Neuronal stem cell (in vitro differentiated cells): ENCODE data around the gene MARVELD1.

Experiments used
- DNase-seq: peaks from one replicate; pipeline ENCODE4 v3.0.0-alpha.2; 2013; ENCODE audit warnings: low spot score
- H2AFZ ChIP-seq: one replicate; pipeline ENCODE4 v1.6.1; 2013; ENCODE audit warnings: mild to moderate bottlenecking, low read length, inconsistent platforms
- H2AK5ac ChIP-seq: 2 replicates; pipeline ENCODE4 v1.6.1; 2013; ENCODE audit warnings: low read depth, mild to moderate bottlenecking, inconsistent platforms, low read length, moderate library complexity, mixed read lengths
- H2BK120ac ChIP-seq: 2 replicates; pipeline ENCODE4 v1.6.1; 2013; ENCODE audit warnings: low read depth, mild to moderate bottlenecking, inconsistent platforms, low read length, moderate library complexity, mixed read lengths
- H2BK12ac ChIP-seq: one replicate; pipeline ENCODE4 v1.6.1; 2013; ENCODE audit warnings: low read length, inconsistent platforms
- H2BK15ac ChIP-seq: 2 replicates; pipeline ENCODE4 v1.6.1; 2013; ENCODE audit warnings: mild to moderate bottlenecking, low read length, inconsistent platforms, mixed read lengths
- H2BK5ac ChIP-seq: one replicate; pipeline ENCODE4 v1.6.1; 2013; ENCODE audit warnings: inconsistent platforms, mild to moderate bottlenecking, low read length, moderate library complexity
- H3K14ac ChIP-seq: one replicate; pipeline ENCODE4 v1.6.1; 2013; ENCODE audit warnings: low read length, inconsistent platforms
- H3K18ac ChIP-seq: 2 replicates; pipeline ENCODE4 v1.6.1; 2013; ENCODE audit warnings: low read length, inconsistent platforms
- H3K23ac ChIP-seq: 2 replicates; pipeline ENCODE4 v1.6.1; 2013; ENCODE audit warnings: low read depth, mild to moderate bottlenecking, mixed read lengths, low read length, inconsistent platforms; ENCODE audit not compliant: poor library complexity
- H3K27ac ChIP-seq: replicated peaks from 3 replicates; pipeline ENCODE4 v1.5.1; 2013; ENCODE audit warnings: low read length, inconsistent platforms
- H3K27me3 ChIP-seq, 3 experiments: 2 replicates each; pipeline ENCODE4 v1.6.1; 2013; ENCODE audit warnings: low read length in 3 of 3, mild to moderate bottlenecking in 2 of 3, inconsistent platforms in 1 of 3, low read depth in 1 of 3, mixed read lengths in 1 of 3, moderate library complexity in 1 of 3; ENCODE audit not compliant: control insufficient read depth in 3 of 3, insufficient read depth in 3 of 3
- H3K36me3 ChIP-seq, 2 donors: replicated peaks in 1 of 2; 2 replicates each; pipeline ENCODE4 v1.6.1; 2013; ENCODE audit warnings: low read length in 2 of 2; ENCODE audit not compliant: control insufficient read depth in 2 of 2, insufficient read depth in 2 of 2
- H3K4ac ChIP-seq: 2 replicates; pipeline ENCODE4 v1.6.1; 2013; ENCODE audit warnings: inconsistent platforms, mild to moderate bottlenecking, low read length, moderate library complexity
- H3K4me1 ChIP-seq, 2 donors: 1 replicate in 1 of 2; 2 replicates in 1 of 2; pipeline ENCODE4 v1.6.1; 2013; ENCODE audit warnings: low read length in 2 of 2, low read depth in 1 of 2; ENCODE audit not compliant: control insufficient read depth in 2 of 2, insufficient read depth in 1 of 2
- H3K4me2 ChIP-seq: one replicate; pipeline ENCODE4 v1.6.1; 2013; ENCODE audit warnings: mild to moderate bottlenecking, low read length, inconsistent platforms; ENCODE audit not compliant: insufficient read depth, poor library complexity, severe bottlenecking
- H3K4me3 ChIP-seq, 2 donors: 2 replicates each; pipeline ENCODE4 v1.5.1; 2013; ENCODE audit warnings: low read length in 2 of 2, mild to moderate bottlenecking in 2 of 2, inconsistent platforms in 1 of 2, moderate library complexity in 1 of 2
- H3K79me1 ChIP-seq: one replicate; pipeline ENCODE4 v1.6.1; 2013; ENCODE audit warnings: low read depth, mild to moderate bottlenecking, inconsistent platforms, low read length, moderate library complexity
- H3K9ac ChIP-seq: one replicate; pipeline ENCODE4 v1.6.1; 2013; ENCODE audit warnings: mild to moderate bottlenecking, low read depth, low read length, inconsistent platforms; ENCODE audit not compliant: poor library complexity
- H3K9me3 ChIP-seq, 2 donors: replicated peaks in 1 of 2; 2 replicates each; pipeline versions ENCODE3 to v1.6.1; 2013; ENCODE audit warnings: low read length in 2 of 2, mild to moderate bottlenecking in 2 of 2, inconsistent platforms in 1 of 2, low read depth in 1 of 2, mixed read lengths in 1 of 2, moderate library complexity in 1 of 2; ENCODE audit not compliant: control insufficient read depth in 2 of 2, insufficient read depth in 1 of 2
- H4K8ac ChIP-seq: one replicate; pipeline ENCODE4 v1.6.1; 2013; ENCODE audit warnings: low read depth, mild to moderate bottlenecking, inconsistent platforms, low read length, moderate library complexity
- H4K91ac ChIP-seq: one replicate; pipeline ENCODE4 v1.6.1; 2013; ENCODE audit warnings: low read length, low read depth, mild to moderate bottlenecking, inconsistent platforms; ENCODE audit not compliant: poor library complexity
- WGBS, 2 donors: extraction: QIAGEN DNeasy Blood & Tissue Kit; methylation state at CpG; one replicate each; pipeline ENCODE4 v1.1.7; 2013; ENCODE audit warnings: missing lambda C conversion rate in 2 of 2, mixed read lengths in 1 of 2; ENCODE audit not compliant: insufficient read length in 2 of 2, insufficient replicate concordance in 1 of 2; ENCODE audit errors: extremely low coverage in 2 of 2; 5-methylcytosine and 5-hydroxymethylcytosine counted together

The MARVELD1 gene

GRCh38 chr10:97754726-97755125 lies 41.2 kb downstream of the MARVELD1 start:
- WGBS, 2 donors: no CpG with 5 or more reads among the region's 4 CpGs
- no peak overlapping the region for H2BK5ac ChIP-seq
- H4K91ac ChIP-seq: no peak overlapping the region
- no peak overlapping the region for H4K8ac ChIP-seq
- H2AFZ ChIP-seq: no peak overlapping the region
- no peak for DNase-seq
- no peak overlapping the region for H2BK12ac ChIP-seq
- H3K4me2 ChIP-seq: no peak overlapping the region
- H3K14ac ChIP-seq: no peak overlapping the region
- no peak overlapping the region for H3K23ac ChIP-seq
- no peak overlapping the region for H2BK120ac ChIP-seq
- H3K9me3 ChIP-seq: no peaks in the 10 kb centered on the region
- no peaks in the 10 kb centered on the region for H3K79me1 ChIP-seq
- peaks cover 33 to 93% of the 10 kb centered on the region in 2 donors for H3K36me3 ChIP-seq
- no peaks in the 10 kb centered on the region for H3K27me3 ChIP-seq
- no peak overlapping the region for H3K27ac ChIP-seq
- no peak overlapping the region for H3K18ac ChIP-seq
- H2BK15ac ChIP-seq: no peak overlapping the region
- peaks cover 0 to 5% of the 10 kb centered on the region in 2 donors for H3K4me1 ChIP-seq
- H3K4ac ChIP-seq: no peak overlapping the region
- no peak overlapping the region for H2AK5ac ChIP-seq
- no peak overlapping the region for H3K9ac ChIP-seq
- H3K4me3 ChIP-seq: no peak overlapping the region

DNA sequence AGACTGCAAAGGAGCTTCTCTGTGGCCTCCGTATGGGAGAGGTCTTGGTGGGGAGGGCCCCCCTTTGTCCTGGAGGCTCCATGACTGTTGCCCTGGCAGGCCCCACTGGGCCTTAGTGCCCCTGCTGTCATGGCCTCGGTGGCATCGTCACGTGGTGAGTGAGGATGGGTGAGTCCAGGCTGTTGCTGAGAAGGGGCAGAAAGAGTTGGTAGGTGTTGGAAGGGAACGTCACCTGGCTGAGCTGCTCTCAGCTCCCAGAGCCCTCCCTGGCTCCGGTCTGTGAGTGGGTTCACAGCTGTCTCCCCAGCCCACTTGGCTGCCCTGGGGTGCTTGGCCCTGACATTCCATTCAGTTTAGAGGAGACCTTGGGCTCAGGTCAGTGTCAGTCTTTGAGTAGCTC lies 42.2 kb downstream of the MARVELD1 start:
- no CpG with 5 or more reads among the region's 6 CpGs for WGBS, 2 donors
- H3K27me3 ChIP-seq: no peaks in the 10 kb centered on the region

GRCh38 chr10:97757471-97757870 lies 43.9 kb downstream of the MARVELD1 start:
- no peak overlapping the region for H2BK5ac ChIP-seq
- H2AFZ ChIP-seq: no peak overlapping the region
- no peak for DNase-seq
- H4K8ac ChIP-seq: no peak overlapping the region
- H4K91ac ChIP-seq: no peak overlapping the region
- peaks cover 0 to 8% of the 10 kb centered on the region in 2 donors for H3K4me1 ChIP-seq
- no peak overlapping the region for H3K23ac ChIP-seq
- no peaks in the 10 kb centered on the region for H3K27me3 ChIP-seq
- H3K4me3 ChIP-seq: no peak overlapping the region
- H2BK12ac ChIP-seq: no peak overlapping the region
- H2BK120ac ChIP-seq: no peak overlapping the region
- peaks cover 27 to 83% of the 10 kb centered on the region in 2 donors for H3K36me3 ChIP-seq
- H3K9me3 ChIP-seq: no peaks in the 10 kb centered on the region
- no peak overlapping the region for H3K14ac ChIP-seq
- H3K4ac ChIP-seq: no peak overlapping the region
- H3K9ac ChIP-seq: no peak overlapping the region
- no peak overlapping the region for H3K4me2 ChIP-seq
- no peak overlapping the region for H2AK5ac ChIP-seq
- no peak overlapping the region for H2BK15ac ChIP-seq
- H3K18ac ChIP-seq: no peak overlapping the region
- no peaks in the 10 kb centered on the region for H3K79me1 ChIP-seq
- H3K27ac ChIP-seq: no peak overlapping the region
- no CpG with 5 or more reads among the region's 6 CpGs for WGBS, 2 donors

More for the DNA sequence above, 42.2 kb downstream of the MARVELD1 start:
- Histone ChIP-seq H3K4me2 (no peak overlapping the region), H3K9me3 (no peaks in the 10 kb centered on the region), H3K14ac (no peak overlapping the region), H3K36me3 (peaks cover 33 to 93% of the 10 kb centered on the region in 2 donors), H3K27ac (no peak overlapping the region), H3K4me3 (peak overlapping the region in 1 of 2 donors; percentile 57), H3K4me1 (peaks cover 0 to 5% of the 10 kb centered on the region in 2 donors), H3K79me1 (no peaks in the 10 kb centered on the region), H2BK120ac (no peak overlapping the region), H2BK15ac (no peak overlapping the region), H3K9ac (no peak overlapping the region), H2AK5ac (no peak overlapping the region), H3K23ac (no peak overlapping the region), H3K18ac (no peak overlapping the region), H4K91ac (no peak overlapping the region), H2BK12ac (no peak overlapping the region), H2BK5ac (no peak overlapping the region), H3K4ac (no peak overlapping the region), H4K8ac (no peak overlapping the region), H2AFZ (no peak overlapping the region)
- no peak for DNase-seq

DNA sequence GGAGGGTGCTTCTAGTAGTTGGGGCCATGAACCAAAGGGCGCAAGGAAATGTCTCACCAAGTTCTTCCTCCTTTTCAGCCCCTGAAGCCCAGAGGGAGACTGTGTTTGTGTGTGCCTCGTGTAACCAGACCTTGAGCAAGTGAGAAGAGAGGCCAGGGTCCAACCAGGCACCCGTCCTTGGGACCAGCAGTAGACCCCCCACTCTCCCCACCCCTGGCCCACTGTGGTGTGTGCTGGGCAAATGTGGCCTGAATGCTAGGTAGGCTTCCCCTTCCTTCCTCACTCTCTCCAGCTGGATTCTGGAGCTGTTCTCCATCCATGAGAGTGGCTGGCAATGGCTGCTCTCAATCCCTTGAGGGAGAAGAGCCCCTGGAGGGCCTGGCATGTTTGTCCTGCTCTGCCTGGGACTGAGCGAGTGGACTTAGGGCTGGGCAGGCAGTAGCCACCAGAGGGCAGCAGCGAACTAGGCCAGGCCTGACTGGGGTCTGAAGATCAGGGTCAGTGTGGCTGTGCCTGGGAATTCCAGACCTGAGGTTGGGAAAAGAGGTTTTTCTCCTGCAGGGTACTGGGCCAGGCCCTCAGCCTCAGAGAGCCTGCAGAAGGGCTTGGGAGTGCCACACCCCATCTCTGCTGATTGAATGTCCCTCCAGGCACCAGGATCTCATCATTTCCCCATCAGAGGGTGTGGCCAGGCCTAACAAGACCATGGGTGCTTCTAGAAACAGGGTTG lies 45.8 kb downstream of the MARVELD1 start:
- DNase-seq: peak; percentile 68
- Histone ChIP-seq H3K23ac (peak overlapping the region; percentile 33), H4K91ac (no peak overlapping the region), H3K27ac (no peak overlapping the region), H3K79me1 (no peaks in the 10 kb centered on the region), H2BK12ac (no peak overlapping the region), H2BK15ac (no peak overlapping the region), H3K4me3 (no peak overlapping the region), H3K9ac (no peak overlapping the region), H3K27me3 (no peaks in the 10 kb centered on the region), H2AFZ (no peak overlapping the region), H3K4ac (no peak overlapping the region), H3K4me2 (no peak overlapping the region), H3K9me3 (no peaks in the 10 kb centered on the region), H3K4me1 (peaks cover 0 to 14% of the 10 kb centered on the region in 2 donors), H3K18ac (no peak overlapping the region), H2BK120ac (no peak overlapping the region), H3K14ac (no peak overlapping the region), H2BK5ac (no peak overlapping the region), H2AK5ac (no peak overlapping the region), H3K36me3 (peaks cover 23 to 66% of the 10 kb centered on the region in 2 donors), H4K8ac (no peak overlapping the region)
- no CpG with 5 or more reads among the region's 5 CpGs for WGBS, 2 donors
